Urinary bladder (tissue), 4 donors: Measurements from ENCODE around the gene ALG14. TPM values are rescaled to one million over a fixed set of nuclear protein-coding genes. Genes with fewer than 3 reads are reported as not detected.
A peak's percentile ranks its signal among the peaks of the same experiment; 100 is the strongest.

Source experiments
- DNase-seq: peaks from one replicate; pipeline ENCODE4 v3.0.0-alpha.2; 2015; ENCODE audit errors: extremely low spot score
- H3K27ac ChIP-seq: one replicate; pipeline ENCODE4 v1.5.1; 2013; ENCODE audit warnings: low read depth, mild to moderate bottlenecking, moderate library complexity
- H3K36me3 ChIP-seq: one replicate; pipeline ENCODE4 v1.6.1; 2013; ENCODE audit warnings: mild to moderate bottlenecking, moderate library complexity; ENCODE audit not compliant: insufficient read depth
- H3K4me1 ChIP-seq: one replicate; pipeline ENCODE4 v1.6.1; 2013; ENCODE audit warnings: mild to moderate bottlenecking, moderate library complexity; ENCODE audit not compliant: insufficient read depth
- H3K4me3 ChIP-seq: one replicate; pipeline ENCODE4 v1.5.1; 2013; ENCODE audit warnings: low read depth, low read length
- WGBS: extraction: QIAGEN DNeasy Blood & Tissue Kit; methylation state at CpG from one replicate; pipeline ENCODE4 v1.1.7; 2013; 5-methylcytosine and 5-hydroxymethylcytosine counted together
- polyA plus RNA-seq: library from polyadenylated mRNA; stranded (reverse); fragments of 200-250 nt; gene quantifications from one replicate; pipeline ENCODE4 v1.2.3, GENCODE V29; 2013
- total RNA-seq: library from RNA; depleted of rRNA; stranded (reverse); fragments of >200 nt; gene quantifications from one replicate; pipeline ENCODE4 v1.2.3, GENCODE V29; 2014
- donor health status: healthy with polysubstance abuse.
- donor health status: healthy.

The ALG14 gene
- total RNA-seq (4.4 TPM), polyA plus RNA-seq (2.7 TPM)

- peak; percentile 96 for DNase-seq
- H3K36me3 ChIP-seq = no peaks in the 10 kb centered on the region
- under 1% methylated on average over 53 of the region's 53 CpGs for WGBS
- H3K4me3 ChIP-seq = peak within 1 kb of the TSS; percentile 42
- H3K27ac ChIP-seq = peak within 1 kb of the TSS; percentile 86
- H3K4me1 ChIP-seq = no peaks in the 10 kb centered on the region
These were observed at the start of gene ALG14 for GRCh38 chr1:95072532-95073419. ALG14 (minus strand) TSS chr1:95072951; CDS start chr1:95072898, 53 bp downstream.

- no peak overlapping the region for H3K4me3 ChIP-seq
- no peaks in the 10 kb centered on the region for H3K4me1 ChIP-seq
- H3K36me3 ChIP-seq = no peaks in the 10 kb centered on the region
- no peak for DNase-seq
- 80% methylated on average over 8 of the region's 8 CpGs for WGBS
- H3K27ac ChIP-seq = no peak overlapping the region
These were observed 49.5 kb upstream of the ALG14 start for GRCh38 chr1:95122151-95122697.

GRCh38 chr1:95119273-95119672, 46.5 kb upstream of the ALG14 start:
- H3K4me3 ChIP-seq = no peak overlapping the region
- DNase-seq = no peak
- H3K27ac ChIP-seq = no peak overlapping the region
- H3K4me1 ChIP-seq = no peaks in the 10 kb centered on the region
- H3K36me3 ChIP-seq = no peaks in the 10 kb centered on the region

GRCh38 chr1:95118710-95119109, 46.0 kb upstream of the ALG14 start:
- WGBS = 95% methylated on average over 6 of the region's 6 CpGs
- no peak for DNase-seq
- no peaks in the 10 kb centered on the region for H3K36me3 ChIP-seq
- no peaks in the 10 kb centered on the region for H3K4me1 ChIP-seq
- H3K27ac ChIP-seq = no peak overlapping the region
- H3K4me3 ChIP-seq = no peak overlapping the region

- Histone ChIP-seq H3K4me3 (peak overlapping the region; percentile 81), H3K27ac (no peak overlapping the region)
- 28% methylated on average over 10 of the region's 10 CpGs for WGBS
These were observed 45.3 kb upstream of the ALG14 start for GRCh38 chr1:95118067-95118499.

GRCh38 chr1:95117207-95118066, 44.7 kb upstream of the ALG14 start, which contains the start of gene TLCD4:
TLCD4 (plus strand) TSS chr1:95117355; CDS start chr1:95143902, 26,547 bp downstream.
- Histone ChIP-seq H3K36me3 (no peaks in the 10 kb centered on the region), H3K27ac (no peak within 1 kb of the TSS), H3K4me1 (no peaks in the 10 kb centered on the region), H3K4me3 (peak within 1 kb of the TSS; percentile 81)
- under 1% methylated on average over 108 of the region's 108 CpGs for WGBS
- peak; percentile 4 for DNase-seq

More at GRCh38 chr1:95118067-95118499, 45.3 kb upstream of the ALG14 start:
- no peaks in the 10 kb centered on the region for H3K36me3 ChIP-seq
- no peak for DNase-seq
- no peaks in the 10 kb centered on the region for H3K4me1 ChIP-seq

GRCh38 chr1:95116580-95117206, 43.9 kb upstream of the ALG14 start:
- H3K36me3 ChIP-seq = no peaks in the 10 kb centered on the region
- H3K27ac ChIP-seq = no peak overlapping the region
- 2% methylated on average over 17 of the region's 17 CpGs for WGBS
- DNase-seq = peak; percentile 51
- H3K4me3 ChIP-seq = peak overlapping the region; percentile 81
- H3K4me1 ChIP-seq = no peaks in the 10 kb centered on the region

- Histone ChIP-seq H3K27ac (no peak overlapping the region), H3K4me1 (no peaks in the 10 kb centered on the region), H3K36me3 (no peaks in the 10 kb centered on the region), H3K4me3 (no peak overlapping the region)
- DNase-seq = no peak
- 90% methylated on average over 3 of the region's 3 CpGs for WGBS
These were observed 43.0 kb upstream of the ALG14 start for GRCh38 chr1:95115708-95116137.

- H3K36me3 ChIP-seq = no peaks in the 10 kb centered on the region
- H3K4me3 ChIP-seq = no peak overlapping the region
- 97% methylated on average over 1 of the region's 1 CpG for WGBS
- DNase-seq = no peak
- H3K4me1 ChIP-seq = no peaks in the 10 kb centered on the region
- H3K27ac ChIP-seq = no peak overlapping the region
These were observed 40.9 kb upstream of the ALG14 start for GRCh38 chr1:95113684-95114083.

- Histone ChIP-seq H3K36me3 (no peaks in the 10 kb centered on the region), H3K27ac (no peak overlapping the region), H3K4me1 (no peaks in the 10 kb centered on the region), H3K4me3 (no peak overlapping the region)
- 82% methylated on average over 1 of the region's 1 CpG for WGBS
- no peak for DNase-seq
These were observed 38.3 kb upstream of the ALG14 start for GRCh38 chr1:95111014-95111413.

GRCh38 chr1:95108792-95109191, 36.0 kb upstream of the ALG14 start:
- Histone ChIP-seq H3K4me1 (no peaks in the 10 kb centered on the region), H3K4me3 (no peak overlapping the region), H3K27ac (no peak overlapping the region), H3K36me3 (no peaks in the 10 kb centered on the region)
- DNase-seq = no peak
- WGBS = 96% methylated on average over 2 of the region's 2 CpGs

GRCh38 chr1:95098196-95098595, 25.4 kb upstream of the ALG14 start:
- H3K4me3 ChIP-seq = no peak overlapping the region
- H3K36me3 ChIP-seq = no peaks in the 10 kb centered on the region
- H3K4me1 ChIP-seq = no peaks in the 10 kb centered on the region
- DNase-seq = no peak
- WGBS = 69% methylated on average over 4 of the region's 4 CpGs
- no peak overlapping the region for H3K27ac ChIP-seq

- no peak for DNase-seq
- H3K4me1 ChIP-seq = no peaks in the 10 kb centered on the region
- H3K36me3 ChIP-seq = no peaks in the 10 kb centered on the region
- WGBS = 87% methylated on average over 4 of the region's 4 CpGs
- H3K4me3 ChIP-seq = no peak overlapping the region
- no peak overlapping the region for H3K27ac ChIP-seq
These were observed 24.7 kb upstream of the ALG14 start for GRCh38 chr1:95097426-95097825.
